Common myeloid progenitor, CD34-positive (primary cell): ENCODE measurements around the gene GLB1L3.
A peak's percentile ranks its signal among the peaks of the same experiment; 100 is the strongest.

ENCODE experiments used
- CTCF ChIA-PET: fragments of 350-600 bp; sonication (Branson Sonifier 250); formaldehyde crosslinking; loops from one replicate; lab custom pipeline; 2021; ENCODE audit warnings: antibody characterized with exemption; lab: Charles Lee
- POLR2A ChIA-PET: fragments of 350-600 bp; sonication (Branson Sonifier 250); formaldehyde crosslinking; loops from one replicate; lab custom pipeline; 2021; ENCODE audit warnings: antibody characterized with exemption; lab: Charles Lee
- DNase-seq, 3 donors: peaks; one replicate each; pipeline versions ENCODE4 v3.0.0 to v3.0.0-alpha.2; 2013
- H3K27ac ChIP-seq, 2 experiments: 1 replicate in 1 of 2; 2 replicates in 1 of 2; pipeline ENCODE4 v1.7.0; 2013; ENCODE audit warnings: inconsistent platforms in 2 of 2, low read length in 2 of 2, mild to moderate bottlenecking in 2 of 2, low read depth in 1 of 2, moderate library complexity in 1 of 2; ENCODE audit not compliant: severe bottlenecking in 2 of 2, insufficient read depth in 1 of 2, poor library complexity in 1 of 2
- H3K27me3 ChIP-seq, 5 experiments: replicated peaks in 2 of 5; 1 replicate in 3 of 5; 2 replicates in 2 of 5; pipeline versions ENCODE4 v1.6.1 to v1.7.0; 2013; ENCODE audit warnings: low read length in 4 of 5, mild to moderate bottlenecking in 2 of 5, moderate library complexity in 2 of 5, inconsistent platforms in 1 of 5; ENCODE audit not compliant: insufficient read depth in 5 of 5, control insufficient read depth in 4 of 5
- H3K36me3 ChIP-seq, 4 experiments: 1 replicate in 2 of 4; 2 replicates in 2 of 4; pipeline versions ENCODE4 v1.6.1 to v1.7.0; 2013; ENCODE audit warnings: low read length in 3 of 4, control low read depth in 1 of 4, mild to moderate bottlenecking in 1 of 4; ENCODE audit not compliant: control insufficient read depth in 4 of 4, insufficient read depth in 4 of 4
- H3K4me1 ChIP-seq, 4 experiments: 1 replicate in 3 of 4; 2 replicates in 1 of 4; pipeline versions ENCODE4 v1.6.1 to v1.7.1; 2013; ENCODE audit warnings: low read length in 3 of 4, mild to moderate bottlenecking in 3 of 4, control low read depth in 1 of 4, inconsistent platforms in 1 of 4, moderate library complexity in 1 of 4; ENCODE audit not compliant: control insufficient read depth in 4 of 4, insufficient read depth in 4 of 4; ENCODE audit errors: control extremely low read depth in 1 of 4
- H3K4me3 ChIP-seq, 7 experiments: 1 replicate in 4 of 7; 2 replicates in 3 of 7; pipeline versions ENCODE4 v1.5.1 to v1.7.0; 2013; ENCODE audit warnings: mild to moderate bottlenecking in 7 of 7, low read length in 6 of 7, moderate library complexity in 6 of 7, inconsistent platforms in 2 of 7, low read depth in 2 of 7, control low read depth in 1 of 7; ENCODE audit not compliant: insufficient read depth in 4 of 7, control insufficient read depth in 1 of 7; ENCODE audit errors: extremely low read depth in 1 of 7
- H3K9me3 ChIP-seq, 5 experiments: 1 replicate in 4 of 5; 2 replicates in 1 of 5; pipeline versions ENCODE4 v1.6.1 to v1.7.1; 2013; ENCODE audit warnings: low read length in 4 of 5, mild to moderate bottlenecking in 2 of 5, inconsistent platforms in 1 of 5, low read depth in 1 of 5, moderate library complexity in 1 of 5; ENCODE audit not compliant: control insufficient read depth in 4 of 5, insufficient read depth in 2 of 5; ENCODE audit errors: control extremely low read depth in 1 of 5
- WGBS: methylation state at CpG from one replicate; pipeline ENCODE4 v1.1.5; 2013; ENCODE audit not compliant: insufficient coverage; 5-methylcytosine and 5-hydroxymethylcytosine counted together

GLB1L3 gene

DNA sequence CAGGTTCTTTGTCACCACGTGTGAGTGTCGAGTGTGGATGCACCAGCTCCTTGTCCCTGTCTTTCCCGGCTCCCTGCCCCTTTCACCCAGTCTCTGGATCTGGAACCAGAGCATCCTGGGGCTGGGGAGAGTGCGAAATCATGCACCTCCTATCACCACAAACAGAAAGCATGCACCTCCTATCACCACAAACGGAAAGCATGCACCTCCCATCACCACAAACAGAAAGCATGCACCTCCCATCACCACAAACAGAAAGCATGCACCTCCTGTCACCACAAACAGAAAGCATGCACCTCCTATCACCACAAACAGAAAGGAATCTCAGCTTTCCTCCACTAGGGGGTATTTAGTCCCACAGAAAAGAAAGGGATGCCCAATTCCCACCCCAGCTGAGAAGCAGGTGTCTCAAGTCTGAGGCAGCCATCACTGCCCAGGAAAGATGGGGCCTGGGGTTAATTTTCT is 5.9 kb upstream of the GLB1L3 start:
- ChIA-PET POLR2A (no interaction called here), CTCF (interaction anchor here (1.4 to 1.5 kb wide), 2 partner anchors 8 to 9 kb away, joined by 4 read pairs; no protein-coding TSS in a partner anchor)
- Histone ChIP-seq H3K4me3 (no peak overlapping the region), H3K27me3 (peaks cover 4 to 52% (median 30%) of the 10 kb centered on the region in 5 experiments), H3K36me3 (peaks cover 0 to under 1% (median 0%) of the 10 kb centered on the region in 4 experiments), H3K27ac (no peak overlapping the region), H3K4me1 (peaks cover 0 to 10% (median 3%) of the 10 kb centered on the region in 4 experiments), H3K9me3 (peaks cover 0 to 1% (median 0%) of the 10 kb centered on the region in 5 experiments)
- WGBS, result 48% methylated on average over 3 of the region's 5 CpGs
- peak; percentile 68 to 89 (median 88) for DNase-seq

DNA sequence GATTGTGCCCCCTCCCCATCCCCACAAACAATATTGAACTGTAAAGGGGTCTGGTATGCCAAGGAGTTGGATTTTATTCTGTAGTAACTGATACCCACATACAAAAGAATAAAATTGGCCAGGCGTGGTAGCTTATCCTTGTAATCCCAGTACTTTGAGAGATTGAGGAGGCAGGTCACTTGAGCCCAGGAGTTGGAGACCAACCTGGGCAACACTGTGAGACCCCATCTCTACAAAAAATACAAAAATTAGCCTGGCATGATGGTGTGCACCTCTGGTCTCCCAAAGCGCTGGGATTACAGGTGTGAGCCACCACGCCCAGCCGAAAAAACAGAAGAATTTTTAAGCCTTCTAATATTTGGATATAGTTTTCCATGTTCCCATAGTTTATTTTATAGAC is 4.2 kb upstream of the GLB1L3 start:
- no peak overlapping the region for H3K4me3 ChIP-seq
- ChIA-PET CTCF (interaction anchor here (5.1 kb wide), 1 partner anchor 9 kb away, joined by 40 read pairs; no protein-coding TSS in a partner anchor), POLR2A (no interaction called here)
- H3K9me3 ChIP-seq, result peaks cover 0 to 1% (median 0%) of the 10 kb centered on the region in 5 experiments
- peaks cover 0 to 21% (median 17%) of the 10 kb centered on the region in 4 experiments for H3K4me1 ChIP-seq
- no peak overlapping the region for H3K27ac ChIP-seq
- WGBS, result 100% methylated on average over 1 of the region's 4 CpGs
- H3K27me3 ChIP-seq, result peaks cover 4 to 69% (median 38%) of the 10 kb centered on the region in 5 experiments
- no peak for DNase-seq
- H3K36me3 ChIP-seq, result no peaks in the 10 kb centered on the region

GRCh38 chr11:134272381-134273316 is 3.5 kb upstream of the GLB1L3 start:
- H3K4me1 ChIP-seq, result peaks cover 0 to 24% (median 19%) of the 10 kb centered on the region in 4 experiments
- ChIA-PET CTCF (interaction anchor here (1.0 to 5.1 kb wide), 3 partner anchors 10 to 66 kb away, joined by 3 to 40 read pairs (median 5); no protein-coding TSS in a partner anchor), POLR2A (no interaction called here)
- no peaks in the 10 kb centered on the region for H3K36me3 ChIP-seq
- no peak overlapping the region for H3K27ac ChIP-seq
- DNase-seq, result no peak
- peaks cover 4 to 76% (median 44%) of the 10 kb centered on the region in 5 experiments for H3K27me3 ChIP-seq
- WGBS, result 48% methylated on average over 15 of the region's 18 CpGs
- H3K9me3 ChIP-seq, result peaks cover 0 to 1% (median 0%) of the 10 kb centered on the region in 5 experiments
- no peak overlapping the region for H3K4me3 ChIP-seq

- DNase-seq, result no peak
- WGBS, result no CpG with 5 or more reads among the region's 3 CpGs
- Histone ChIP-seq H3K9me3 (peaks cover 0 to 8% (median 2%) of the 10 kb centered on the region in 5 experiments), H3K27me3 (peaks cover 9 to 83% (median 45%) of the 10 kb centered on the region in 5 experiments), H3K4me3 (no peak overlapping the region), H3K27ac (no peak overlapping the region), H3K4me1 (peaks cover 0 to 24% (median 19%) of the 10 kb centered on the region in 4 experiments), H3K36me3 (no peaks in the 10 kb centered on the region)
- CTCF ChIA-PET, result interaction anchor here (1.0 to 5.1 kb wide), 4 partner anchors 10 to 66 kb away, joined by 3 to 40 read pairs (median 4); no protein-coding TSS in a partner anchor
- POLR2A ChIA-PET, result no interaction called here
Measured at GRCh38 chr11:134273317-134273712, 2.9 kb upstream of the GLB1L3 start.

DNA sequence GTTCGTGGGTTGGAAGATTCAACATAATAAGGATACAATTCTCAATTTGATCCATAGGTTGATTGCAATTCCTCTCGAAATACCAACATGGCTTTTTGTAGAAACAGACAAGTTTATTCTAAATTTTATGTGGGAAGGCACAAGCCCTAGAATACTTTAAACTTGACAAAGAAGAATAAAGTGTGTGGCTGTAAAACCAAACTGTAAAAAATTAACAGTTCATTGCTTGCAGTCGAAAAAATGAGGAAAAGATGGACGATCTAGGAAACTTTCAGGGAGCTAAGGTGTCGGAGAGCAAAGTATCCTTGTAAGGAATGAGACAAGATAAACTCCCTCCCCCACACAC is 1.0 kb upstream of the GLB1L3 start:
- Histone ChIP-seq H3K36me3 (no peaks in the 10 kb centered on the region), H3K4me3 (peak overlapping the region in 1 of 7 experiments; percentile 72), H3K4me1 (peaks cover 0 to 23% (median 19%) of the 10 kb centered on the region in 4 experiments), H3K27ac (no peak overlapping the region), H3K27me3 (peaks cover 14 to 91% (median 48%) of the 10 kb centered on the region in 5 experiments), H3K9me3 (peaks cover 0 to 11% (median 6%) of the 10 kb centered on the region in 5 experiments)
- ChIA-PET POLR2A (no interaction called here), CTCF (interaction anchor here (1.3 to 5.1 kb wide), 3 partner anchors 12 to 25 kb away, joined by 3 to 40 read pairs (median 10); no protein-coding TSS in a partner anchor)
- no peak for DNase-seq
- WGBS, result 4% methylated on average over 3 of the region's 5 CpGs

DNA sequence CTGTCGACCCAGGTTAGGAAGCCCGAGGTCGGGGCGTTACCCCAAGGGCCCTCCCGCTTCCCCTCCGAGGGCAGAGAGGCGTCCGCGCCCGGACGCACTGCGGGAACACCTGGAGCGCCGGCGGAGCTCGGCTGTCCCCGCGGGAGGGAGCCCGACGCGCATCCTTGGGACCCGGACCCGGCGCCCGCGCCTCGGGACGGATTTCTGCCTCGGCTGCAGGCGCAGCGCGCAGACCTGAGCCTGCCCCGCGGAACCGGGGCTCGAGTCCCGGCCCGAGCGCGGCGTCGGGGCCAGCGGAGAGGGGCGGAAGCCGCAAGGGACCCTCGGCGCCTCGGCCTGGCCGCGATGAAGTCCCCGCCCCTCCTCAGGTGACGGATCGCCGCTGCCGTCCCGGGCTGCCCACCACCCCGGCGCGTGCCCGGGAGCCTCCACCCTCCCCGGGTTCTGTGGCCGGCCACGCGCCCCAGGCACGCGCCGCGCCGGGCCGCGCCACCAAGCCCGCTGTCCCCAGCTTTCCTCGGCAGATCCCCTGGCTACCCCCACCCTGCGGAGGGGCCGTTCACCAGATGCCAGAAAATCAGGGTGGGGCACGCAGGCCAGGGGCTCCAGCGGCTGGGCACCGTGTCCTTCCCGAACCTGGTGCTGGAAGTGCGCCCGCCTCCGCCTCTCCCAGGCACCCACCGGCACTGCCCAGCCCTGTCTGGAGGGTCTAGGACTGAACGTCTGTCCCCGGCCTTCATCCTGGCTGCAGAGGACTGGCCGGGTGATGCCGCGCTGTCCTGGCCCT is 410 bp downstream of the GLB1L3 start:
- under 1% methylated on average over 78 of the region's 88 CpGs for WGBS
- Histone ChIP-seq H3K27me3 (peaks cover 14 to 87% (median 48%) of the 10 kb centered on the region in 5 experiments), H3K9me3 (peaks cover 0 to 11% (median 6%) of the 10 kb centered on the region in 5 experiments), H3K4me1 (peaks cover 0 to 22% (median 19%) of the 10 kb centered on the region in 4 experiments), H3K36me3 (no peaks in the 10 kb centered on the region), H3K4me3 (peak overlapping the region; percentile 40 to 72 (median 44)), H3K27ac (no peak overlapping the region)
- DNase-seq, result no peak
- ChIA-PET POLR2A (no interaction called here), CTCF (interaction anchor here (1.3 to 5.1 kb wide), 3 partner anchors 14 to 26 kb away, joined by 3 to 40 read pairs (median 10); no protein-coding TSS in a partner anchor)
